Fibroblast of the aortic adventitia (primary cell): ENCODE data around the gene GBX2. TPM values are rescaled to one million over a fixed set of nuclear protein-coding genes. Genes with fewer than 3 reads are reported as not detected.
A peak's percentile ranks its signal among the peaks of the same experiment; 100 is the strongest.

Source experiments
- DNase-seq: peaks from one replicate; pipeline ENCODE4 v3.0.0-alpha.2; 2010; ENCODE audit warnings: low read depth
- H3K4me3 ChIP-seq: 2 replicates; pipeline ENCODE4 v1.5.1; 2011; ENCODE audit warnings: low read depth, mild to moderate bottlenecking, control low read depth, low read length, moderate library complexity
- total RNA-seq: library from RNA; depleted of rRNA; stranded (reverse); fragments of >200 nt; gene quantifications from 2 replicates; pipeline ENCODE4 v1.2.3, GENCODE V29; 2012; ENCODE audit warnings: low replicate concordance
- TF ChIP-seq, protein P1 (sequence below): IDR thresholded peaks from 2 replicates; pipeline ENCODE4 v1.5.1; 2011; ENCODE audit warnings: mild to moderate bottlenecking, low read length, control low read depth, inconsistent platforms; ENCODE audit not compliant: insufficient read depth

The GBX2 gene
- total RNA-seq, 1 donor: not detected

DNA sequence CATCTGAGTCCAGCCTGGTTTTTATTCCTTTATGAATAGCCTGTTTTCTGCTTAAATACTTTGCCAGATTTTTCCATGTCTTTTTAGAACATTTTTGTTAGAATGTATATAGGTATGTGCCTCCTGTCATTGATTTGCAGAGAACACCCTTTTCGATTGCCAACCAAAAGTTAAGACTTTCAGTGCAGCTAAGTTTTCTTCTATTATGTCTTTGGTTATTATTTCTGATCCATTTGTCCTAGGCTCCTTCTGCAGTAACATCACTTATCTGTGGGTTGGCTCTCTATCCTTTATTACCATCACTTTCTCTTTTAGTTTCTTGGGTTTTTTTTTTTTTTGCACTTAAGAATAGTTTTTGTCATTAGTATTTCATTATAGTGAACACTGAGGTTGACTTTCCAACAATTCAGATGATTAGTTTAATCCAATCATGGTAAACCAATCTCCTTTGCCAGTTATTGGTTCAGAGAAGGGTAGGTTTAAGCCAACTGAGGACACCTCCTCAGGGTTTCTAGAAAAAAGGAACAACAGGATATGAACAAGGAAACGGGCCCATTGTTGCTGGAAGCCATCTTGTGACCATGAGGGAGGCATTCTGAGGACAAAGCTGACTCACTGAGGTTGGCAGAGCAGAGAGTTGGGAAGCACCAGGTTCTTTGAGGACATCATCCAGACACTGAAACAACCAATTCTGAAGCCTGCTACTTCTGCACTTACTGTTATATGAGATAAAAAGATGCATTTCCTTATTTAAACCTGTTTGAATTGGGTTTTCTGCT, 37.9 kb upstream of the GBX2 start:
- no peak overlapping the region for H3K4me3 ChIP-seq
- TF ChIP-seq, protein P1, sequence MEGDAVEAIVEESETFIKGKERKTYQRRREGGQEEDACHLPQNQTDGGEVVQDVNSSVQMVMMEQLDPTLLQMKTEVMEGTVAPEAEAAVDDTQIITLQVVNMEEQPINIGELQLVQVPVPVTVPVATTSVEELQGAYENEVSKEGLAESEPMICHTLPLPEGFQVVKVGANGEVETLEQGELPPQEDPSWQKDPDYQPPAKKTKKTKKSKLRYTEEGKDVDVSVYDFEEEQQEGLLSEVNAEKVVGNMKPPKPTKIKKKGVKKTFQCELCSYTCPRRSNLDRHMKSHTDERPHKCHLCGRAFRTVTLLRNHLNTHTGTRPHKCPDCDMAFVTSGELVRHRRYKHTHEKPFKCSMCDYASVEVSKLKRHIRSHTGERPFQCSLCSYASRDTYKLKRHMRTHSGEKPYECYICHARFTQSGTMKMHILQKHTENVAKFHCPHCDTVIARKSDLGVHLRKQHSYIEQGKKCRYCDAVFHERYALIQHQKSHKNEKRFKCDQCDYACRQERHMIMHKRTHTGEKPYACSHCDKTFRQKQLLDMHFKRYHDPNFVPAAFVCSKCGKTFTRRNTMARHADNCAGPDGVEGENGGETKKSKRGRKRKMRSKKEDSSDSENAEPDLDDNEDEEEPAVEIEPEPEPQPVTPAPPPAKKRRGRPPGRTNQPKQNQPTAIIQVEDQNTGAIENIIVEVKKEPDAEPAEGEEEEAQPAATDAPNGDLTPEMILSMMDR: no peak
- DNase-seq: peak; percentile 1

GRCh38 chr2:236204953-236205352, 36.8 kb upstream of the GBX2 start:
- TF ChIP-seq, protein P1: no peak
- H3K4me3 ChIP-seq: no peak overlapping the region
- DNase-seq: no peak

GRCh38 chr2:236200378-236200777, 32.2 kb upstream of the GBX2 start:
- TF ChIP-seq, protein P1: no peak
- no peak for DNase-seq
- H3K4me3 ChIP-seq: no peak overlapping the region

- no peak for DNase-seq
- H3K4me3 ChIP-seq: no peak overlapping the region
- TF ChIP-seq, protein P1: no peak
These were observed 28.2 kb upstream of the GBX2 start for GRCh38 chr2:236196366-236196765.

- no peak overlapping the region for H3K4me3 ChIP-seq
- DNase-seq: no peak
- TF ChIP-seq, protein P1: no peak
These were observed 27.5 kb upstream of the GBX2 start for GRCh38 chr2:236195726-236196125.

- TF ChIP-seq, protein P1: no peak
- DNase-seq: no peak
- no peak overlapping the region for H3K4me3 ChIP-seq
These were observed 26.6 kb upstream of the GBX2 start for GRCh38 chr2:236194786-236195185.

DNA sequence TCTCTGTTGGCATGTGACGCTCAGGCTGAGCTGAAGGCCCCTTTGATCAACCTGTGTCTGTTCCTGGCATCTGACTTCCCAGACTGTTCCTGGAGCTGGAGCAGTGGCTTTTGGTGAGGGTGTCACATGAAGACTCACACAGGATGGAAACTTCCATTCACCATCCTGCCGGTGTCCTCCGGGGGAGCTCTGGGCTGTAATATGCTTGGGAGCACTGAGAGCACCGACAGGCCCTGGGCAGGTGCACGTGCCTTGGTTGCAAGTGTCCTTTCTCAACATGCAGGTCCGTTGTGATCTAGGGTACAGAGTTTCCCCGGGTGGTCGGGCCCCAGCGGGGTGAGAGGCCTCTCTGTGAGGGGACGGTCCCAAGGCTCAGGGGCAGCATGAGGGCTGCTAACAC, 24.8 kb upstream of the GBX2 start:
- H3K4me3 ChIP-seq: no peak overlapping the region
- no peak for DNase-seq
- TF ChIP-seq, protein P1: no peak
